IMR-90 (cell line): Measurements from ENCODE around the gene CACNB2. TPM values are rescaled to one million over a fixed set of nuclear protein-coding genes. Genes with fewer than 3 reads are reported as not detected.

Experiments used
- ATAC-seq: fragments of 200-7000 bp; cut with Tn5 transposase; 2 replicates; pipeline ENCODE4 v1.9.1; 2020; ENCODE audit warnings: low read depth, mild to moderate bottlenecking, moderate library complexity
- BruUV-seq: library from RNA; stranded (reverse); fragments of 400-500 nt; replicated peaks from 2 replicates; lab custom pipeline; 2021; lab: Mats Ljungman, UMichigan
- CTCF ChIA-PET: fragments of 300-600 bp; formaldehyde crosslinking; extraction: SDS; loops from one replicate; lab custom pipeline; 2021; ENCODE audit warnings: antibody characterized with exemption; lab: Yijun Ruan, JAX
- POLR2A ChIA-PET: fragments of 300-600 bp; sonication (Branson Sonifier 250); formaldehyde crosslinking; loops from one replicate; lab custom pipeline; 2022; ENCODE audit warnings: antibody characterized with exemption; ENCODE audit not compliant: unreplicated experiment; lab: Charles Lee
- DNase-seq: peaks from one replicate; pipeline ENCODE4 v3.0.0; 2013
- H2AFZ ChIP-seq: replicated peaks from 2 replicates; pipeline ENCODE3; 2013; ENCODE audit warnings: low read length, mild to moderate bottlenecking; ENCODE audit not compliant: poor library complexity
- H2AK5ac ChIP-seq: 2 replicates; pipeline ENCODE4 v1.6.1; 2013; ENCODE audit warnings: low read depth, low read length, inconsistent platforms
- H2AK9ac ChIP-seq: replicated peaks from 2 replicates; pipeline ENCODE3; 2013; ENCODE audit warnings: mild to moderate bottlenecking, low read depth, low read length, moderate library complexity; ENCODE audit not compliant: poor library complexity
- H2BK120ac ChIP-seq: 2 replicates; pipeline ENCODE4 v1.6.1; 2013; ENCODE audit warnings: low read depth, low read length, inconsistent platforms
- H2BK15ac ChIP-seq: 3 replicates; pipeline ENCODE4 v1.6.1; 2013; ENCODE audit warnings: low read depth, low read length, inconsistent platforms
- H2BK20ac ChIP-seq: 2 replicates; pipeline ENCODE4 v1.6.1; 2013; ENCODE audit warnings: low read depth, mild to moderate bottlenecking, inconsistent platforms, low read length, moderate library complexity
- H2BK5ac ChIP-seq: 2 replicates; pipeline ENCODE4 v1.6.1; 2013; ENCODE audit warnings: mild to moderate bottlenecking, low read depth, low read length, inconsistent platforms; ENCODE audit not compliant: poor library complexity, severe bottlenecking
- H3K14ac ChIP-seq: replicated peaks from 2 replicates; pipeline ENCODE4 v1.6.1; 2013; ENCODE audit warnings: low read depth, low read length, inconsistent platforms
- H3K18ac ChIP-seq: 2 replicates; pipeline ENCODE4 v1.6.1; 2013; ENCODE audit warnings: low read depth, low read length, control low read depth
- H3K23ac ChIP-seq: 2 replicates; pipeline ENCODE4 v1.6.1; 2013; ENCODE audit warnings: low read depth, low read length, inconsistent platforms
- H3K27ac ChIP-seq: 2 replicates; pipeline ENCODE4 v1.5.1; 2013; ENCODE audit warnings: mild to moderate bottlenecking, control low read depth, low read length; ENCODE audit not compliant: insufficient read depth
- H3K27me3 ChIP-seq: 2 replicates; pipeline ENCODE4 v1.6.1; 2013; ENCODE audit warnings: low read length; ENCODE audit not compliant: control insufficient read depth, insufficient read depth
- H3K36me3 ChIP-seq: 2 replicates; pipeline ENCODE4 v1.6.1; 2013; ENCODE audit warnings: low read length, mixed read lengths; ENCODE audit not compliant: control insufficient read depth, insufficient read depth
- H3K4ac ChIP-seq: 2 replicates; pipeline ENCODE4 v1.6.1; 2013; ENCODE audit warnings: low read depth, low read length, inconsistent platforms
- H3K4me1 ChIP-seq: 2 replicates; pipeline ENCODE4 v1.6.1; 2013; ENCODE audit warnings: low read length, mixed read lengths; ENCODE audit not compliant: control insufficient read depth, insufficient read depth
- H3K4me2 ChIP-seq: 2 replicates; pipeline ENCODE4 v1.6.1; 2013; ENCODE audit warnings: low read depth, mild to moderate bottlenecking, control low read depth, low read length, moderate library complexity
- H3K4me3 ChIP-seq: 2 replicates; pipeline ENCODE4 v1.5.1; 2013; ENCODE audit warnings: low read depth, mild to moderate bottlenecking, control low read depth, low read length, moderate library complexity; ENCODE audit not compliant: insufficient read depth
- H3K56ac ChIP-seq: 2 replicates; pipeline ENCODE4 v1.6.1; 2013; ENCODE audit warnings: low read length, inconsistent platforms; ENCODE audit not compliant: insufficient read depth; ENCODE audit errors: extremely low read depth
- H3K79me1 ChIP-seq, 2 experiments: 2 replicates each; pipeline ENCODE4 v1.6.1; 2013; ENCODE audit warnings: low read length in 2 of 2, inconsistent platforms in 1 of 2, low read depth in 1 of 2
- H3K9ac ChIP-seq: 2 replicates; pipeline ENCODE4 v1.6.1; 2013; ENCODE audit warnings: low read depth, low read length, control low read depth
- H3K9me1 ChIP-seq: 2 replicates; pipeline ENCODE4 v1.6.1; 2013; ENCODE audit warnings: low read length, inconsistent platforms; ENCODE audit not compliant: insufficient read depth
- H3K9me3 ChIP-seq: 2 replicates; pipeline ENCODE4 v1.6.1; 2013; ENCODE audit warnings: low read length; ENCODE audit not compliant: control insufficient read depth, insufficient read depth
- H4K20me1 ChIP-seq: 2 replicates; pipeline ENCODE4 v1.6.1; 2013; ENCODE audit warnings: low read length, inconsistent platforms; ENCODE audit not compliant: insufficient read depth
- H4K5ac ChIP-seq: 2 replicates; pipeline ENCODE4 v1.6.1; 2013; ENCODE audit warnings: mild to moderate bottlenecking, low read depth, low read length, control low read depth
- H4K8ac ChIP-seq, 2 experiments: 2 replicates each; pipeline ENCODE4 v1.6.1; 2013; ENCODE audit warnings: low read depth in 2 of 2, low read length in 2 of 2, control low read depth in 1 of 2, inconsistent platforms in 1 of 2
- H4K91ac ChIP-seq: 2 replicates; pipeline ENCODE4 v1.6.1; 2013; ENCODE audit warnings: low read depth, low read length, inconsistent platforms; ENCODE audit not compliant: insufficient read depth
- CTCF ChIP-seq: conservative IDR thresholded peaks from 2 replicates; pipeline ENCODE4 v1.5.1; 2012; ENCODE audit warnings: mild to moderate bottlenecking, low read depth, low read length, improper control_type of control experiment
- FOS ChIP-seq: fragments of 150-350 bp; IDR thresholded peaks from 2 replicates; pipeline ENCODE4 v1.6.1; 2016; ENCODE audit warnings: low read depth, low read length
- MAZ ChIP-seq: IDR thresholded peaks from 2 replicates; pipeline ENCODE4 v1.6.1; 2012; ENCODE audit warnings: low read depth, mild to moderate bottlenecking, low read length, improper control_type of control experiment, moderate library complexity, borderline replicate concordance
- NFE2L2 ChIP-seq: fragments of 150-350 bp; IDR thresholded peaks from 2 replicates; pipeline ENCODE4 v1.6.1; 2016; ENCODE audit warnings: low read depth, mild to moderate bottlenecking, low read length
- RCOR1 ChIP-seq: IDR thresholded peaks from 2 replicates; pipeline ENCODE4 v1.6.1; 2012; ENCODE audit warnings: mild to moderate bottlenecking, low read length, improper control_type of control experiment; ENCODE audit not compliant: insufficient replicate concordance
- SMC3 ChIP-seq: fragments of 150-350 bp; IDR thresholded peaks from 2 replicates; pipeline ENCODE4 v1.6.1; 2016; ENCODE audit warnings: low read depth, mild to moderate bottlenecking, antibody characterized with exemption, low read length, moderate library complexity
- WGBS, 2 experiments: methylation state at CpG; one replicate each; pipeline versions ENCODE4 v1.1.5 to v1.1.7; 2013; ENCODE audit warnings: missing lambda C conversion rate in 2 of 2; ENCODE audit not compliant: insufficient read length in 1 of 2; ENCODE audit errors: extremely low coverage in 2 of 2; 5-methylcytosine and 5-hydroxymethylcytosine counted together
- dilution Hi-C: fragments of 300-500 bp; cut with HindIII; formaldehyde crosslinking; loops from one replicate; pipeline ENCODE4 v1.14.3; 2018; ENCODE audit warnings: low sequenced_read_pairs; ENCODE audit not compliant: unreplicated experiment
- in situ Hi-C: fragments of 300-500 bp; cut with MboI; formaldehyde crosslinking; loops from 3 replicates; pipeline ENCODE4 v1.14.3; 2019; ENCODE audit warnings: low sequenced_read_pairs, inconsistent platforms, mixed read lengths
- intact Hi-C: fragments of 100-400 bp; cut with micrococcal nuclease; formaldehyde crosslinking; loops from 2 replicates; pipeline ENCODE4 v1.10.0; 2022
- polyA plus RNA-seq, 3 experiments: library from polyadenylated mRNA; depleted of rRNA; stranded (reverse); fragments of >200 nt; gene quantifications; 2 replicates each; pipeline ENCODE4 v1.2.3, GENCODE V29; 2012; ENCODE audit warnings: low replicate concordance in 1 of 3
- total RNA-seq: library from RNA; depleted of rRNA; stranded (reverse); fragments of >200 nt; gene quantifications from 2 replicates; pipeline ENCODE4 v1.2.3, GENCODE V29; 2012

The CACNB2 gene
- total and polyA plus RNA-seq, 2 of the 4 experiments (the other 2 are of a cell fraction): 0.36 TPM

GRCh38 chr10:18261768-18262231, 121.6 kb downstream of the CACNB2 start:
- Histone ChIP-seq H3K9me3 (no peaks in the 10 kb centered on the region), H2BK15ac (no peak overlapping the region), H4K5ac (no peak overlapping the region), H3K79me1 (no peaks in the 10 kb centered on the region), H2AK9ac (no peak overlapping the region), H4K91ac (no peak overlapping the region), H4K8ac (no peak overlapping the region), H2BK120ac (no peak overlapping the region), H3K4me2 (no peak overlapping the region), H3K4me3 (no peak overlapping the region), H3K4ac (no peak overlapping the region), H3K36me3 (no peaks in the 10 kb centered on the region), H2BK20ac (no peak overlapping the region), H3K23ac (no peak overlapping the region), H2AK5ac (no peak overlapping the region), H3K9ac (no peak overlapping the region), H3K4me1 (peaks cover 4% of the 10 kb centered on the region; the same call in 1 of the 2 replicates), H2AFZ (no peak overlapping the region), H3K18ac (no peak overlapping the region), H3K14ac (no peak overlapping the region), H4K20me1 (no peaks in the 10 kb centered on the region), H3K27ac (no peak overlapping the region), H3K9me1 (no peaks in the 10 kb centered on the region), H3K27me3 (peaks cover 8% of the 10 kb centered on the region), H2BK5ac (no peak overlapping the region), H3K56ac (no peak overlapping the region)
- no TSS peak for BruUV-seq
- 93% methylated on average over 3 of the region's 5 CpGs; no CpG with 5 or more reads in 1 of the 2 experiments for WGBS, 2 experiments
- TF ChIP-seq CTCF (no peak), RCOR1 (no peak), SMC3 (no peak), MAZ (no peak), FOS (no peak), NFE2L2 (no peak)
- in situ Hi-C loops: no loop called here
- CTCF ChIA-PET: no interaction called here
- POLR2A ChIA-PET: no interaction called here
- intact Hi-C loops: no loop called here
- ATAC-seq (no peak), DNase-seq (no peak)
- dilution Hi-C loops: no loop called here
